Amniotic stem cell (primary cell): ENCODE results near the gene ARSA.
"Not testable (repeated sequence)": the region's sequence is repeated elsewhere in the genome, so short reads cannot be mapped to it uniquely, and the experiment has no call there.

Source experiments
- DNase-seq: peaks from one replicate; lab custom pipeline; 2025; lab: John Stamatoyannopoulos, UW

Gene ARSA

GRCh38 chr22:50621948-50622722, 5.8 kb downstream of the ARSA start:
- DNase-seq = no peak

GRCh38 chr22:50621356-50621880, 6.5 kb downstream of the ARSA start:
- no peak for DNase-seq

GRCh38 chr22:50620593-50621355, 7.2 kb downstream of the ARSA start:
- DNase-seq = no peak

GRCh38 chr22:50614296-50614695, 13.7 kb downstream of the ARSA start:
- not testable (repeated sequence) for DNase-seq

- DNase-seq = no peak
Measured at GRCh38 chr22:50613291-50613981, 14.5 kb downstream of the ARSA start.

GRCh38 chr22:50612528-50613221, 15.3 kb downstream of the ARSA start:
- DNase-seq = no peak

GRCh38 chr22:50612168-50612527, 15.8 kb downstream of the ARSA start:
- DNase-seq = no peak

- no peak for DNase-seq
Measured at GRCh38 chr22:50611341-50612060, 16.5 kb downstream of the ARSA start.

- no peak for DNase-seq
Measured at GRCh38 chr22:50610581-50610980, 17.4 kb downstream of the ARSA start.

- no peak for DNase-seq
Measured at GRCh38 chr22:50610041-50610451, 17.9 kb downstream of the ARSA start.

GRCh38 chr22:50609599-50609998, 18.4 kb downstream of the ARSA start:
- DNase-seq = no peak

GRCh38 chr22:50608996-50609395, 19.0 kb downstream of the ARSA start:
- no peak for DNase-seq

- not testable (repeated sequence) for DNase-seq
Measured at GRCh38 chr22:50608058-50608840, 19.7 kb downstream of the ARSA start.

GRCh38 chr22:50607659-50608020, 20.3 kb downstream of the ARSA start:
- no peak for DNase-seq

- no peak for DNase-seq
Measured at GRCh38 chr22:50606946-50607658, 20.9 kb downstream of the ARSA start.

- DNase-seq = no peak
Measured at GRCh38 chr22:50606165-50606945, 21.6 kb downstream of the ARSA start.

- DNase-seq = no peak
Measured at GRCh38 chr22:50605613-50606074, 22.3 kb downstream of the ARSA start.

- DNase-seq = no peak
Measured at GRCh38 chr22:50605002-50605612, 22.8 kb downstream of the ARSA start.
